HG02973 (cell line): ENCODE results near the gene PPIA.
"Not testable (repeated sequence)": the region's sequence is repeated elsewhere in the genome, so short reads cannot be mapped to it uniquely, and the experiment has no call there.

Experiments
- ATAC-seq: cut with Tn5 transposase; IDR thresholded peaks from one replicate; pipeline ENCODE4 v1.9.1; 2021; ENCODE audit warnings: moderate library complexity; ENCODE audit not compliant: unreplicated experiment

The PPIA gene

GRCh38 chr7:44784364-44784763 lies 12.1 kb upstream of the PPIA start:
- no peak for ATAC-seq

- not testable (repeated sequence) for ATAC-seq
Observed at GRCh38 chr7:44785218-44785617, 11.3 kb upstream of the PPIA start.

GRCh38 chr7:44787041-44787440 lies 9.4 kb upstream of the PPIA start:
- no peak for ATAC-seq

GRCh38 chr7:44787762-44788161 lies 8.7 kb upstream of the PPIA start:
- ATAC-seq = no peak

- ATAC-seq = no peak
Observed at GRCh38 chr7:44789990-44790389, 6.5 kb upstream of the PPIA start.

- no peak for ATAC-seq
Observed at GRCh38 chr7:44791278-44792219, 4.9 kb upstream of the PPIA start.

GRCh38 chr7:44793919-44794318 lies 2.6 kb upstream of the PPIA start:
- ATAC-seq = no peak

- ATAC-seq = no peak
Observed at GRCh38 chr7:44794331-44794730, 2.1 kb upstream of the PPIA start.

GRCh38 chr7:44796034-44796503 lies 412 bp upstream of the PPIA start:
- ATAC-seq = peak; percentile 19

- ATAC-seq = peak; percentile 39
Observed at GRCh38 chr7:44797329-44798258, 1.1 kb downstream of the PPIA start.

- ATAC-seq = no peak
Observed at GRCh38 chr7:44798649-44799305, 2.3 kb downstream of the PPIA start.

- no peak for ATAC-seq
Observed at GRCh38 chr7:44799939-44800338, 3.5 kb downstream of the PPIA start.

- no peak for ATAC-seq
Observed at GRCh38 chr7:44801890-44802289, 5.4 kb downstream of the PPIA start.

GRCh38 chr7:44802418-44803025 lies 6.0 kb downstream of the PPIA start:
- no peak for ATAC-seq

- ATAC-seq = not testable (repeated sequence)
Observed at GRCh38 chr7:44803828-44804519, 7.5 kb downstream of the PPIA start.

GRCh38 chr7:44805950-44806349 lies 9.5 kb downstream of the PPIA start:
- ATAC-seq = no peak

- no peak for ATAC-seq
Observed at GRCh38 chr7:44808914-44809393, 12.5 kb downstream of the PPIA start.

- no peak for ATAC-seq
Observed at GRCh38 chr7:44811093-44811492, 14.6 kb downstream of the PPIA start.

GRCh38 chr7:44811571-44811970 lies 15.1 kb downstream of the PPIA start:
- no peak for ATAC-seq

- no peak for ATAC-seq
Observed at GRCh38 chr7:44814919-44815318, 18.4 kb downstream of the PPIA start.
